ENCODE measurements around the gene KRT24. TPM values are rescaled to one million over a fixed set of nuclear protein-coding genes. Genes with fewer than 3 reads are reported as not detected.

KRT24 gene
- total RNA-seq, 1 experiment from 2014 or later, result not detected

DNA sequence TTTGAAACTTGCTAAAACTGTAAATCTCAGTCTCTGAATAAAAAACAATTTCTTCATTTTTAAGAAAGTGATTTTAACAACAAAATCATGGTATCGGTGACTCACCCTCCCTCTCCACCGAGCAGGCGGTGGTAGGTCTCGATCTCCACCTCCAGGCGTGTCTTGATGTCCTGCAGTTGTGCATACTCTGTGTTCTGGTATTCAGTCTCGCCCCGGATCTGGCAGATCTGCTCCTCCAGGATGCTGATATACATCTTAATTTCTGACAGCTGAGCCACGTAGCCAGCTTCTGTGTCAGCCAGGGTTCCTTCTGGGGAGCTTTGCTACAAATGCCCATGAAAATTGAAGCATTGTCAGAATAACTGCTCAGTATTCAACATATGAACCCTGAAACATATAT is 15.4 kb upstream of the KRT24 start:
- ATAC-seq, result no peak
- H3K9me3 ChIP-seq (ENCODE audit: control insufficient read depth, insufficient read depth, low read depth, low read length), result no peaks in the 10 kb centered on the region
- H3K36me3 ChIP-seq (ENCODE audit: control insufficient read depth, insufficient read depth, low read length), result no peaks in the 10 kb centered on the region
- H3K27me3 ChIP-seq (ENCODE audit: control insufficient read depth, insufficient read depth, low read length), result peaks cover 4% of the 10 kb centered on the region
- no peak overlapping the region for H3K27ac ChIP-seq (ENCODE audit: low read length)
- intact Hi-C loops (cut with micrococcal nuclease; ENCODE audit: unreplicated experiment) (no loop called here), in situ Hi-C loops (cut with HindIII; ENCODE audit: low pct_unique_long_range_greater_than_20kb, low sequenced_read_pairs) (no loop called here)
- TF ChIP-seq SIN3A (IDR thresholded peaks at IDR 0.05; ENCODE audit: borderline replicate concordance, insufficient read depth, low read depth, low read length) (no peak), TCF7L2 (IDR thresholded peaks at IDR 0.05; ENCODE audit: low read depth, low read length) (no peak), POLR2AphosphoS5 (IDR thresholded peaks at IDR 0.05; ENCODE audit: low read depth, low read length) (no peak)
- TF ChIP-seq, protein P1, sequence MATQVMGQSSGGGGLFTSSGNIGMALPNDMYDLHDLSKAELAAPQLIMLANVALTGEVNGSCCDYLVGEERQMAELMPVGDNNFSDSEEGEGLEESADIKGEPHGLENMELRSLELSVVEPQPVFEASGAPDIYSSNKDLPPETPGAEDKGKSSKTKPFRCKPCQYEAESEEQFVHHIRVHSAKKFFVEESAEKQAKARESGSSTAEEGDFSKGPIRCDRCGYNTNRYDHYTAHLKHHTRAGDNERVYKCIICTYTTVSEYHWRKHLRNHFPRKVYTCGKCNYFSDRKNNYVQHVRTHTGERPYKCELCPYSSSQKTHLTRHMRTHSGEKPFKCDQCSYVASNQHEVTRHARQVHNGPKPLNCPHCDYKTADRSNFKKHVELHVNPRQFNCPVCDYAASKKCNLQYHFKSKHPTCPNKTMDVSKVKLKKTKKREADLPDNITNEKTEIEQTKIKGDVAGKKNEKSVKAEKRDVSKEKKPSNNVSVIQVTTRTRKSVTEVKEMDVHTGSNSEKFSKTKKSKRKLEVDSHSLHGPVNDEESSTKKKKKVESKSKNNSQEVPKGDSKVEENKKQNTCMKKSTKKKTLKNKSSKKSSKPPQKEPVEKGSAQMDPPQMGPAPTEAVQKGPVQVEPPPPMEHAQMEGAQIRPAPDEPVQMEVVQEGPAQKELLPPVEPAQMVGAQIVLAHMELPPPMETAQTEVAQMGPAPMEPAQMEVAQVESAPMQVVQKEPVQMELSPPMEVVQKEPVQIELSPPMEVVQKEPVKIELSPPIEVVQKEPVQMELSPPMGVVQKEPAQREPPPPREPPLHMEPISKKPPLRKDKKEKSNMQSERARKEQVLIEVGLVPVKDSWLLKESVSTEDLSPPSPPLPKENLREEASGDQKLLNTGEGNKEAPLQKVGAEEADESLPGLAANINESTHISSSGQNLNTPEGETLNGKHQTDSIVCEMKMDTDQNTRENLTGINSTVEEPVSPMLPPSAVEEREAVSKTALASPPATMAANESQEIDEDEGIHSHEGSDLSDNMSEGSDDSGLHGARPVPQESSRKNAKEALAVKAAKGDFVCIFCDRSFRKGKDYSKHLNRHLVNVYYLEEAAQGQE (IDR thresholded peaks at IDR 0.05; ENCODE audit: insufficient read depth in 1 of 2, low read depth in 2 of 2, low read length in 1 of 2), result no peak
- TF ChIP-seq, protein P2, sequence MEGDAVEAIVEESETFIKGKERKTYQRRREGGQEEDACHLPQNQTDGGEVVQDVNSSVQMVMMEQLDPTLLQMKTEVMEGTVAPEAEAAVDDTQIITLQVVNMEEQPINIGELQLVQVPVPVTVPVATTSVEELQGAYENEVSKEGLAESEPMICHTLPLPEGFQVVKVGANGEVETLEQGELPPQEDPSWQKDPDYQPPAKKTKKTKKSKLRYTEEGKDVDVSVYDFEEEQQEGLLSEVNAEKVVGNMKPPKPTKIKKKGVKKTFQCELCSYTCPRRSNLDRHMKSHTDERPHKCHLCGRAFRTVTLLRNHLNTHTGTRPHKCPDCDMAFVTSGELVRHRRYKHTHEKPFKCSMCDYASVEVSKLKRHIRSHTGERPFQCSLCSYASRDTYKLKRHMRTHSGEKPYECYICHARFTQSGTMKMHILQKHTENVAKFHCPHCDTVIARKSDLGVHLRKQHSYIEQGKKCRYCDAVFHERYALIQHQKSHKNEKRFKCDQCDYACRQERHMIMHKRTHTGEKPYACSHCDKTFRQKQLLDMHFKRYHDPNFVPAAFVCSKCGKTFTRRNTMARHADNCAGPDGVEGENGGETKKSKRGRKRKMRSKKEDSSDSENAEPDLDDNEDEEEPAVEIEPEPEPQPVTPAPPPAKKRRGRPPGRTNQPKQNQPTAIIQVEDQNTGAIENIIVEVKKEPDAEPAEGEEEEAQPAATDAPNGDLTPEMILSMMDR (IDR thresholded peaks at IDR 0.05), result no peak
- BruUV-seq (replicated peaks), result no TSS peak
- ChIA-PET CTCF (interaction anchor here (0.8 kb wide), 1 partner anchor 99 kb away, joined by 5 read pairs; no protein-coding TSS in a partner anchor), POLR2A (no interaction called here)
- DNase-seq (ENCODE audit: low read depth, low spot score), result no peak
- no peaks in the 10 kb centered on the region for H3K4me1 ChIP-seq (ENCODE audit: control insufficient read depth, insufficient read depth, low read length)
- no peak overlapping the region for H3K4me3 ChIP-seq (ENCODE audit: low read depth in 2 of 2, low read length in 2 of 2)

DNA sequence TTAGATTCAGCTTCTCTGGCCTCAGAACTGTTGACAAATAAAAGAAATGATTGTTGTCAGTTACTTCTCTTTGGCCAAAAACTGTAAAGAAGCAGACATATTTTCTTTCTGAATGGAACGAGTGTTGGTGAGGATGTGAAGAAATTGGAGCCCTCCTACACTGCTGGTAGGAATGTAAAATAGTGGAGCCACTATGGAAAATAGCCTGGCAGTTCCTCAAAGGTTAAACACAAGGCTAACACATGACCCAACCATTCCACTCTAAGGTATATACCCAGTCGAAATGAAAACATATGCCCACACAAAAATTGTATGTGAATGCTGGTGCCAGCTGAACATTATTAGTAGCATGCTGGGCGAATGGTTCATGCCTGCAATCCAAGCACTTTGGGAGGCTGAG is 14.2 kb upstream of the KRT24 start:
- Histone ChIP-seq H3K4me3 (ENCODE audit: low read depth in 2 of 2, low read length in 2 of 2) (no peak overlapping the region), H3K36me3 (ENCODE audit: control insufficient read depth, insufficient read depth, low read length) (no peaks in the 10 kb centered on the region), H3K27ac (ENCODE audit: low read length) (no peak overlapping the region), H3K9me3 (ENCODE audit: control insufficient read depth, insufficient read depth, low read depth, low read length) (no peaks in the 10 kb centered on the region), H3K27me3 (ENCODE audit: control insufficient read depth, insufficient read depth, low read length) (peaks cover 4% of the 10 kb centered on the region), H3K4me1 (ENCODE audit: control insufficient read depth, insufficient read depth, low read length) (no peaks in the 10 kb centered on the region)
- intact Hi-C loops (cut with micrococcal nuclease; ENCODE audit: unreplicated experiment) (no loop called here), in situ Hi-C loops (cut with HindIII; ENCODE audit: low pct_unique_long_range_greater_than_20kb, low sequenced_read_pairs) (no loop called here)
- POLR2A ChIA-PET, result no interaction called here
- no TSS peak for BruUV-seq (replicated peaks)
- ATAC-seq (no peak), DNase-seq (ENCODE audit: low read depth, low spot score) (no peak)
- CTCF ChIA-PET, result no interaction called here
- no peak for TF ChIP-seq POLR2AphosphoS5 (IDR thresholded peaks at IDR 0.05; ENCODE audit: low read depth, low read length)
- TF ChIP-seq, protein P1 (IDR thresholded peaks at IDR 0.05; ENCODE audit: insufficient read depth in 1 of 2, low read depth in 2 of 2, low read length in 1 of 2), result no peak
- TF ChIP-seq TCF7L2 (IDR thresholded peaks at IDR 0.05; ENCODE audit: low read depth, low read length), result no peak
- TF ChIP-seq SIN3A (IDR thresholded peaks at IDR 0.05; ENCODE audit: borderline replicate concordance, insufficient read depth, low read depth, low read length), result no peak

Data from Panc1 (cell line).